Esophagus muscularis mucosa (tissue), 4 donors: ENCODE results near the gene PSMG1. TPM values are rescaled to one million over a fixed set of nuclear protein-coding genes. Genes with fewer than 3 reads are reported as not detected.
"Not testable (repeated sequence)": the region's sequence is repeated elsewhere in the genome, so short reads cannot be mapped to it uniquely, and the experiment has no call there.

ENCODE experiments used
- DNase-seq: peaks from one replicate; pipeline ENCODE4 v3.0.0-alpha.2; 2017; ENCODE audit errors: extremely low spot score
- H3K27ac ChIP-seq, 4 donors: fragments of 200-600 bp; sonication (generic); replicated peaks in 1 of 4; 1 replicate in 3 of 4; 2 replicates in 1 of 4; pipeline ENCODE4 v1.5.1; 2016 to 2019; ENCODE audit warnings: mild to moderate bottlenecking in 1 of 4
- H3K27me3 ChIP-seq, 4 donors: fragments of 200-600 bp; sonication (generic); one replicate each; pipeline versions ENCODE4 v1.5.1 to v1.6.0; 2016 to 2019
- H3K36me3 ChIP-seq, 4 donors: fragments of 200-600 bp; sonication (generic); one replicate each; pipeline ENCODE4 v1.5.1; 2016 to 2019
- H3K4me1 ChIP-seq, 4 donors: fragments of 200-600 bp; sonication (generic); one replicate each; pipeline ENCODE4 v1.5.1; 2016 to 2019
- H3K4me3 ChIP-seq, 4 donors: fragments of 200-600 bp; sonication (generic); 1 replicate in 2 of 4; 2 replicates in 2 of 4; pipeline ENCODE4 v1.5.1; 2016 to 2019; ENCODE audit warnings: mild to moderate bottlenecking in 4 of 4, moderate library complexity in 1 of 4
- H3K9me3 ChIP-seq, 4 donors: fragments of 200-600 bp; sonication (generic); 1 replicate in 3 of 4; 2 replicates in 1 of 4; pipeline ENCODE4 v1.5.1; 2016 to 2019
- CTCF ChIP-seq, 3 experiments: fragments of 200-600 bp in 2 of 3; fragments of 450-650 bp in 1 of 3; sonication (generic) in 2 of 3; IDR thresholded peaks; one replicate each; pipeline ENCODE4 v1.5.1; 2017 to 2019; ENCODE audit warnings: antibody characterized with exemption in 3 of 3, mild to moderate bottlenecking in 2 of 3, moderate library complexity in 1 of 3
- EP300 ChIP-seq: sonication (generic); formaldehyde crosslinking; IDR thresholded peaks from one replicate; pipeline ENCODE4 v1.6.1; 2017; ENCODE audit warnings: antibody characterized with exemption
- POLR2A ChIP-seq: fragments of 450-650 bp; IDR thresholded peaks from one replicate; pipeline ENCODE4 v1.6.1; 2017; ENCODE audit warnings: antibody characterized with exemption, moderate library complexity, mild to moderate bottlenecking, low read depth
- POLR2AphosphoS5 ChIP-seq, 2 donors: sonication (generic); formaldehyde crosslinking; IDR thresholded peaks; one replicate each; pipeline ENCODE4 v1.6.1; 2017; ENCODE audit warnings: antibody characterized with exemption in 2 of 2
- WGBS: methylation state at CpG from one replicate; pipeline ENCODE4 v1.1.5; 2018; 5-methylcytosine and 5-hydroxymethylcytosine counted together
- intact Hi-C: fragments of 100-400 bp; cut with DNase I; formaldehyde crosslinking; loops from one replicate; pipeline ENCODE4 v1.15.1; 2023
- total RNA-seq, 4 donors: library from RNA; depleted of rRNA; stranded (reverse); fragments of >200 nt; gene quantifications; one replicate each; pipeline versions ENCODE4 v1.1.0 to v1.2.1, GENCODE V29; 2016

The PSMG1 gene
- 10 to 100 TPM; 23.5 to 32.8 (median 25.1) TPM for total RNA-seq

GRCh38 chr21:39183272-39184049 lies at the start of gene PSMG1:
PSMG1 (minus strand) TSS chr21:39183451; CDS start chr21:39183385, 66 bp downstream.
- Histone ChIP-seq H3K4me3 (peak within 1 kb of the TSS; percentile 68 to 93 (median 90)), H3K27me3 (no peaks in the 10 kb centered on the region), H3K27ac (peak within 1 kb of the TSS; percentile 83 to 93 (median 89)), H3K36me3 (peaks cover 0 to 7% (median 3%) of the 10 kb centered on the region in 4 donors), H3K4me1 (peaks cover 8 to 34% (median 25%) of the 10 kb centered on the region in 4 donors), H3K9me3 (no peaks in the 10 kb centered on the region)
- DNase-seq, result peak; percentile 97
- intact Hi-C loops, result loop anchor here (10.0 kb wide), 1 partner anchor 201 kb away; a partner anchor contains a TSS
- under 1% methylated on average over 48 of the region's 76 CpGs for WGBS
- peak; percentile 18 for TF ChIP-seq POLR2A
- TF ChIP-seq POLR2AphosphoS5 (IDR thresholded peaks at IDR 0.05), result peak; percentile 84 to 91
- TF ChIP-seq EP300, result no peak

GRCh38 chr21:39232861-39233291 lies 49.6 kb upstream of the PSMG1 start:
- H3K36me3 ChIP-seq, result peaks cover 39 to 79% (median 52%) of the 10 kb centered on the region in 4 donors
- intact Hi-C loops, result no loop called here
- TF ChIP-seq POLR2A (no peak), CTCF (IDR thresholded peaks at IDR 0.05) (no peak)

GRCh38 chr21:39224930-39225329 lies 41.7 kb upstream of the PSMG1 start:
- H3K9me3 ChIP-seq, result no peaks in the 10 kb centered on the region
- intact Hi-C loops, result no loop called here
- 94% methylated on average over 3 of the region's 3 CpGs for WGBS
- no peaks in the 10 kb centered on the region for H3K4me1 ChIP-seq
- DNase-seq, result no peak
- no peak overlapping the region for H3K4me3 ChIP-seq
- no peak overlapping the region for H3K27ac ChIP-seq
- H3K36me3 ChIP-seq, result peaks cover 24 to 83% (median 37%) of the 10 kb centered on the region in 4 donors
- no peak for TF ChIP-seq EP300
- no peak for TF ChIP-seq POLR2AphosphoS5 (IDR thresholded peaks at IDR 0.05)
- no peak for TF ChIP-seq POLR2A
- no peak for TF ChIP-seq CTCF (IDR thresholded peaks at IDR 0.05)
- no peaks in the 10 kb centered on the region for H3K27me3 ChIP-seq

More at GRCh38 chr21:39232861-39233291, 49.6 kb upstream of the PSMG1 start:
- WGBS, result 77% methylated on average over 3 of the region's 3 CpGs
- Histone ChIP-seq H3K9me3 (no peaks in the 10 kb centered on the region), H3K4me1 (peaks cover 0 to 7% (median 0%) of the 10 kb centered on the region in 4 donors), H3K27me3 (no peaks in the 10 kb centered on the region), H3K27ac (no peak overlapping the region), H3K4me3 (no peak overlapping the region)
- DNase-seq, result no peak

- Histone ChIP-seq H3K9me3 (no peaks in the 10 kb centered on the region), H3K36me3 (peaks cover 14 to 87% (median 44%) of the 10 kb centered on the region in 4 donors), H3K4me1 (no peaks in the 10 kb centered on the region), H3K27me3 (no peaks in the 10 kb centered on the region), H3K27ac (no peak overlapping the region), H3K4me3 (no peak overlapping the region)
- no peak for DNase-seq
- WGBS, result 93% methylated on average over 3 of the region's 3 CpGs
- no peak for TF ChIP-seq POLR2A
- no peak for TF ChIP-seq EP300
- TF ChIP-seq POLR2AphosphoS5 (IDR thresholded peaks at IDR 0.05), result peak in 1 of 2 donors; percentile 1
- TF ChIP-seq CTCF (IDR thresholded peaks at IDR 0.05), result no peak
- intact Hi-C loops, result no loop called here
Measured at GRCh38 chr21:39221997-39222486, 38.8 kb upstream of the PSMG1 start.

- peaks cover 9 to 89% (median 40%) of the 10 kb centered on the region in 4 donors for H3K36me3 ChIP-seq
- no peaks in the 10 kb centered on the region for H3K27me3 ChIP-seq
- no peaks in the 10 kb centered on the region for H3K4me1 ChIP-seq
- no peaks in the 10 kb centered on the region for H3K9me3 ChIP-seq
- WGBS, result 93% methylated on average over 7 of the region's 7 CpGs
- H3K27ac ChIP-seq, result no peak overlapping the region
- intact Hi-C loops, result no loop called here
- DNase-seq, result no peak
- no peak overlapping the region for H3K4me3 ChIP-seq
- TF ChIP-seq CTCF (IDR thresholded peaks at IDR 0.05) (no peak), POLR2AphosphoS5 (IDR thresholded peaks at IDR 0.05) (no peak), POLR2A (no peak), EP300 (no peak)
Measured at GRCh38 chr21:39221282-39221996, 38.2 kb upstream of the PSMG1 start.

GRCh38 chr21:39220875-39221274 lies 37.6 kb upstream of the PSMG1 start:
- H3K9me3 ChIP-seq, intact Hi-C loops, H3K27ac ChIP-seq, H3K4me1 ChIP-seq, DNase-seq, H3K27me3 ChIP-seq, H3K4me3 ChIP-seq: not testable (repeated sequence)
- 97% methylated on average over 2 of the region's 2 CpGs for WGBS
- H3K36me3 ChIP-seq, result peaks cover 8 to 93% (median 43%) of the 10 kb centered on the region in 4 donors
